22Rv1 (cell line): ENCODE measurements around the gene TMEM40.

Source experiments
- CTCF ChIP-seq: fragments of 450-650 bp; IDR thresholded peaks from 2 replicates; pipeline ENCODE4 v1.5.1; 2017; ENCODE audit warnings: mild to moderate bottlenecking
- ZFX ChIP-seq: fragments of 450-650 bp; IDR thresholded peaks from 2 replicates; pipeline ENCODE4 v1.6.1; 2017; ENCODE audit warnings: antibody characterized with exemption, borderline replicate concordance

- TF ChIP-seq CTCF (no peak), ZFX (no peak)
Measured at GRCh38 chr3:12807066-12807465, 48.0 kb upstream of the TMEM40 start.
